GM03348 (cell line): ENCODE measurements around the gene F7.
"Not testable (repeated sequence)": the region's sequence is repeated elsewhere in the genome, so short reads cannot be mapped to it uniquely, and the experiment has no call there.

ENCODE experiments used
- DNase-seq: peaks from one replicate; pipeline ENCODE4 v3.0.0; 2012; ENCODE audit warnings: low spot score

F7 gene

DNA sequence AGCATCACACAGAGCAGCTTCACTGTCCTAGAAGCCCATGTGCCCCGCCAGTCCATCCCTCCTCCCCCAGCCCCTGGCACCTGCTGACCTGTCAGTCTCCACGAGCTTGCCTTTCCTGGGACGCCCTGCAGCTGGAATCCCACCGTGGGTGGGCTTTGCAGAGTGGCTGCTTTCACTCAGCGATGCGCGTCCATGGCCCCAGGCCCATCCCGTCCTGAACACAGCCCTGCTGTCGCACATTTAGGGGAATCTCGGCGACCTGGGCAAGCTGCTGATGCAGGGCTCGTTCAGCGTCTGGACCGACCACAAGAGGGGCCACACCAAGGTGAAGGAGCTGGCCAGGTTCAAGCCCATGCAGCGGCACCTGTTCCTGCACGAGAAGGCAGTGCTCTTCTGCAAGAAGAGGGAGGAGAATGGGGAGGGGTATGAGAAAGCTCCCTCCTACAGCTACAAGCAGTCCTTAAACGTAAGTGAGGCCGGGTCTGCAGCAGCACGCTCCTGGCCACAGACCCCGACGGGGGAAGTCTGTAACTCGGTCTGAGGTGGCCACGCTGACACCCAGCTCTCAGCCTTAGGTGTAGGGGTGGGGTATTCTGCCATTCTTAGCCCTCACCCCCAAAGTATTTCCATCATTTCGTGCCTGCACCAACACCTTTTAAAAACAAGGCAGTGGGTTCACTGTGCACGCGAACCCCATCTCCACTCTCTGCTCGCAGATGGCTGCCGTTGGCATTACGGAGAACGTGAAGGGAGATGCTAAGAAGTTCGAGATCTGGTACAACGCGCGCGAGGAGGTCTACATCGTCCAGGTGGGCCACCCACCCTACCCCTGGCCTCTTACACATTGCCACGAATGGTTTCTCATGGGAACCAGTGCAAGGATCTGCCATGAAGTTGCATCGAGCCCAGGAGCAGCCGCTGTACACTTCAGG, 18.3 kb upstream of the F7 start:
- DNase-seq, result no peak

DNA sequence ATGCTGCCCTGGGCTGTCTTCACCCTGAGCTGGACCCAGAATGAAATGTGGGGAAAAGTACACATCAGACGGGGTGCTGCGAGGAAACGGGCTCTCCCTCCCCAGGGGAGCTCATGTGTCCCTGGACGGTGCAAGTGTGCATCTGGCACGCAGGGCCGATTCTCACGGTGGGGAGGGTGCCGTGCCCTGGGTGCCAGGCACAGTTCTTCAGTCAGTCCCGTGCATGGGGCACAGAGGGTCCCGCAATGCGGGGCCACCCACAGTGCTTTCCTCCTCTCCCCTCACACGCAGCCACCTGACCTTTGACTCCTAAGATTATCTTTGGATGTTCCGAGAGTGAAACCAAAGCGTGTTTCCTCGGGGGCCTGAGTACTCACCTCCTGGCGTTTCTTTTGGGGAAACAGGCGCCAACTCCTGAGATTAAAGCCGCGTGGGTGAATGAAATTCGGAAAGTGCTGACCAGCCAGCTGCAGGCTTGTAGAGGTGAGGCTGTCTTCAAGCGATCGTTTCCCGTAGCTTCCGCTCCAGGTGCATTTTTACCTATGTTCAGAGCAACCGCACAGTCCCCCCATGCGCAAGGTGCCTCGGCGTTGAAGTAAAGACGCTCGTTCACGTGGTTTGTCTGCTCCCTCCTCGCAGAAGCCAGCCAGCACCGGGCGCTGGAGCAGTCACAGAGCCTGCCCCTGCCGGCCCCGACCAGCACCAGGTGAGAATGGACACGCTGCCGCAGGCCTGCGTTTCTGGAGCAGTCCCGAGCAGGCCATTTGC, 17.5 kb upstream of the F7 start:
- DNase-seq, result no peak

DNA sequence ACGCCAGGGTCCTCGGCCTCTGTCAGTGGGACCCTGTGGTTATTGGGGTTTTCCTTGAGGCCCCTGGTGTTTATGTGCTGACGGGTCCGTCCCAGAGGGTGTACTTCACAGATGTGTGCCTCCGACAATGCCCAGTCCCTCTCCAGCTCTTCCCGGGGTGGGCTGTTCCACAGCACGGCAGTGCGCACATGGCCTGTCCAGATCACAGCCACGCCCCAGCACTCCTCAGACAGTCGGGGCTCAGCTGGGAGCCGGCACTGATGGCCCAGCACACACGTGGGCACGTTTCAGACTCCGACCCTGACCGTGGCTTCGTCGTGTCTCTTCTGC, 16.9 kb upstream of the F7 start:
- DNase-seq, result no peak

DNA sequence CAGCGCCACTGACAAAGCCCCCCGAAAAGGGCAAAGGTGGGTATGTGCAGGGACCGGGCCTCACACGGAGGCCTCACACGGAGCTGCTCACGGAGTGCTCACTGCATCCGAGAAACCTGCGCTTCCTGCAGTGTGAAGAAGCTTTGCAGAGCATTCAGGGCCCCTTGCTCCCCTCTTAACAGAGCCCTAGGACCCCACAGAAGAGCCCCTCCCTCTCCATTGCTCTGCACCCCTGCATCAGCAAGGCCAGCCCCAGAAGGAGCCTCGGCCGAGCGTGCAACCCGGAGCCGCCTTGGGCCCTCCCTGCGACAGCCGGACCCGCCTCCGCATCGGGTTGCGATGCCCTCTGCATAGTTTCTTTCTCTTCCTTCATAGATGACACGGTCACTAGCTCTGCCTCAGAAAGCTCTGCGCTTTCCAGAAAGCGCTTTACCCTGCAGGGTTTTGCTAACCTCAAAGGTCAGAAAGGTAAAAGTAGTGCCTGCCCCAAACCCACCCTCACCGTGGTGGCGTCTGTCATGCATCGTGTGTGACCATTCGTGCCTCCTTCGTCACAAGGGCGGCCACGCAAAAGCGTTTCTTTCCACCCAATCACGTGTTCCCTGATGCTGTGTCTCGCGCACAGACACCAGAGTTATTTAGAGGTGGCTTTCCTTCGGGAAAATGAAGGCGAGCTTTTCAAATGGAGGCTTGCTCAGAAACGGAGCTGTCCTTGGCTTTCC, 15.7 kb upstream of the F7 start:
- DNase-seq, result no peak

DNA sequence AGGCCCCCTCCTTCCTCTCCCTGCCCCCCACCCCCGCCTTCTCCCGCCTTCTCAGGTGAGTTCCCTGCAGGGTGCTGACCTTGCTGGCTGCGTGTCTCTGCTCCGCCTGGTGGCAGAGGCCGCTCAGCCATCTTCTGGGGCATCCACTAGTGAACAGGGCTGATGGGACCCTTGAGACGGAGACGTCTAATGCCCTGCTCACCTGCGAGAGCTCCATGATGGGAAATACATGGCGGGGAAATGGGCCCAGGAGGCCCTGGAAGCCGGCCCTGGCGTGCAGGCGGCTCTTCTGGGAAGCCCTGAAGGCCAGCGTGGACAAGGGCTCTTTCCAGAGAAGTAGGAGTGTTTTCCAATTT, 15.2 kb upstream of the F7 start:
- DNase-seq, result no peak

DNA sequence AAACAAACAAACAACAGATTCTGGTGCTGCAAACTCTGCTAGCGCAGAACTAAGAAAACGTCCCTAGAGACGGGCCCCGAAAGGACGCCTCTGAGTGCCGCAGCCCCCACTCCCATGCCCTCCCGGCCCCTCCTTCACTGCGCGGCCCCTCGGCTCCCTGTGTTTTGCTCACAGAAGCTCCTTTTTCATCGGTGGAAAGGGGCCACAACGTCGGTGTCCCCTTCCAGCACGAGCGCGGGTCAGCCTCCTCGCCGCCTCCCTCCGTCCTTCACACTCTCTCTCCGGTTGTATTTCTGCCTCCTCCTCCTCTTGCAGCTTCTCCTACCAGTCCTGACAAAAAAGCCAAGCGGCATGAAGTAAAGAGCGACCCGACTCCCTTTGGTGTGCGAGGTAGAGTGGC, 14.8 kb upstream of the F7 start:
- no peak for DNase-seq

DNA sequence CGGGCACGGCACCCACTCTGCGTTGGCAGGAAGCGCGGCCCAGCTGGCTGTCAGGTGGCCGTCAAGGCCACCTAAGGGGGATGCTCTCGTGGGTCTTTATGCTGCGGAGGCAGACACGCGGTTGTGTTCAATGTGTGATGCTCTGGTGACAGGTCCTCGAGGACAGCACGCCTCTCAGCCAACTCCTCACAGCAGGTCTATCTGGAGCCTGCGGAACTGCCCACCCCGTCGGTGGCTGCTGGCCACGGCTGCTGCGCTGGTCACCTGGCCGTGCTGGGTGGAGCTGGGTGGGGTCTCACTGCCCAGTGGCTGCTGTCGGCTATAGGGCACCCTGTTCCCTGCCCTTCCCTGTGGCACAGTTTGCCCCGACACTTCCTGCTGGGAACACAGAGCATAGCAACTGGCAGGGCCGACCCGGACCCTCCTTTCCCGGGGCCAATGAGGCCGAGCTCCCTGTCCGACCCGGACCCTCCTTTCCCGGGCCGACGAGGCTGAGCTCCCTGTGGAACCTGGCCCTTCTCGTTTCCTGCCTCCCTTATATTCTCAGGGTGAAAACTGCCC, 14.3 kb upstream of the F7 start:
- no peak for DNase-seq

DNA sequence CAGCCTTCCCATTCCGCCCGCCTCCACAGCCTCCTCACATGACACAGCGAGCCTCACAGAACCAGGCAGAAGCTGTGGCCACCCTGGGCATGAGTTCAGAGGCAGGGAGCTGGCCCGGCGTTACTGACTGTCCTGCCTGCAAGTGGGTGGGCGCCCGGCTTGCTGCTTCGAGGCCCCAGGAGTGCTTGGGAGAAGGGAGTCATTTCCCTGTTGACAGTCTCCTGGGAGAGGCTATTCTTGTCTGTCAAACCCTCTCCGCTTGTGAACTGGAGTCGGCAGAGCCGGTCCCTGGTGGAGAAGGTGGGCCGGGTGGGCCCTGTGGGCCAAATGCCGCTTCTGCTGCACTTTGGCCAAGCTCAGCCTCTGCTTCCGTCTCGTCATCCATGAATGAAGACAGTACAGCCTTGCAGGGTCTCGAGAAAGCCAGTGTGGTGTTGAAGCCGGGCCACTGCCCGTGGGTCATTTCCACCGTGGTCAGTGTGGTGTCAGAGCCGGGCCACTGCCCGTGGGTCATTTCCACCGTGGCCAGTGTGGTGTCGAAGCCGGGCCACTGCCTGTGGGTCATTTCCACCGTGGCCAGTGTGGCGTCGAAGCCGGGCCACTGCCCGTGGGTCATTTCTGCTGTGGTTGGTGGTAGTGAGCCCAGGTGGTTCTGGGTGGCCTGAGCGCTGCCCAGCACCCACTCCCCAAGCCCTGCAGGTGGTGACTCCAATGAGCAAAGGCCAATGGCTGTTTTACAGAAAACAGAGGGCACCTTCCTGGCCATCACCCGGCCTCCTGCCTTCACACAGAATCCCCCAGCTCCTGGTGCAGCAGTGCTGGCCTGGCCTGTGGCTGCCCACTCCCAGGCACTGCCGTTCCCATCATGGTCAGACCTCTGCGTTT, 13.5 kb upstream of the F7 start:
- DNase-seq, result no peak

DNA sequence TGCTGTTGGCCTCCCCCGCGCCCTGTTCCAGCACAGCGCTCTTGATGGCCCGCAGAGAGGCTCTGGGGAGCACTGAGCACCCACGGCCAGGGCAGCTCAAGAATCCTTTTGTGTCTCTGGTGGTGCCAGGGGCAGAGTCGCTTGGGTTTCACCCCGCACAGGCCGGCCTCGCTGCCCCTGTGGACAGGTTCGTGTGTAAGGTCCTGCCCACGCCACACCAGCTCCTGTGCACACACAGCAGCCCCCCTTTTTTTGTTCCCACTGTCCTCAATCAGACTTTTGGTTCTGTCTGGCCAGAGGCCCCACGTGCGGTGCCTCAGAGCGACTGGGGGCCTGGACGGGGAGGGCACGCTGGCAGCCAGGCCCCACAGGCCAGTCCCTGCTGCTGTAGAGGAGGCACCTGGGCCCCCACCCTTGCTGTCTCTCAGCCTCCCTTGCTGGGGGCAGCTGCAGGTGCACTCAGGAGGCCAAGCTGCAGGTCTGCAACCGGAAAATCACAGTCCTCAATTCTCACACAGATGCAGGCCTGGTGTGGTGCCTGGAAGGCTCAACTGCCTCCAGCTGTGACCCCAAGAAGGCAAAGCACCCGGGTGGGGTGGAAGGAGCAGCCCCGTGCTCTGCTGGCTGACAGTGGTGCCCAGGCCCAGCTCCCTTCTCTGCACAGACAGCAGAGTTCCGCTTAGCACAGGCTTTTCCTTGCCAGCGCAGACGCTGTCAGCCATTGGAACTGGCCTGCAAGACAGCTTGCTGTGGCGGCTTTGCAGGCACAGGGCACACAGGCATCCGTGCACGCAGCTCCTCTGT, 12.6 kb upstream of the F7 start:
- no peak for DNase-seq

DNA sequence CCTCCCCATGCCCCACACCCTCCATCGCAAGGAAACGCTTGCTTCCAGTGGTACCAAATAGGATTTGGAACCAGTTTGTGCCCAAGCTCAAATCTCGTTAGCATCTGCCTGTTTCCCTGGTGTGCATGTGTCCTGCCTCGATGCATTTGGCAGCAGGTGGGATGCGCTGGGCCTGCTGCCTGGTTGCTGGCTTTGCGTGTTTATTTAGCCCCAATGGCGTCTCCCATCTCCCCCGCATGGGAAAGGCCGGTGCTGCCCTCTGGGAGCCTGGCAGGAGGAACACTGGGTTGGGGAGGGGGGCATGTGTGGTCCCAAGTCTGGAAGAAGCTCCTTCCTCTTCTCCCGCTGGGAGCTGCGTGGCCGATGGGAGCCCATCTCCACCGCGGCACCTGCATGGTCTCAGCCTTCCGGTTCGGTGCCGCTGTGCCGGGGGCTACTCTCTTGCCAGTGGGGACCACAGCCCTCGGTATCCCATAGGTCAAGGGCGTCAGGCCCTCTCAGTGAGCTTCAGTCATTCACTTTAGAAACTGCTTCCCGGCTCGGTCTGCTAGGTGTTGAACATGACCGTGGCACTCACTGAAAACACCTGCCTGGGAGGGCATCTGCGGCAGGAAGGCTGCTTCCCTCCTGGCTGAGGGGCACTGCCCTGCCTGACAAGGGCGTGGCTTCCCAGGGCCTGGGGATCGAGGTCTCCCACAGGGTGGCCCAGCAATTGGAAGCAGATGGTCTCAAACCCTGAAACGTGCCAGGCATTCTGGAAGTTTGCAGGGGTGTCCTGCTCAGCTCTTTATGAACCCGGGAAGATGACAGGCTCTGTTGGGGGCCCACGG, 11.8 kb upstream of the F7 start:
- no peak for DNase-seq

DNA sequence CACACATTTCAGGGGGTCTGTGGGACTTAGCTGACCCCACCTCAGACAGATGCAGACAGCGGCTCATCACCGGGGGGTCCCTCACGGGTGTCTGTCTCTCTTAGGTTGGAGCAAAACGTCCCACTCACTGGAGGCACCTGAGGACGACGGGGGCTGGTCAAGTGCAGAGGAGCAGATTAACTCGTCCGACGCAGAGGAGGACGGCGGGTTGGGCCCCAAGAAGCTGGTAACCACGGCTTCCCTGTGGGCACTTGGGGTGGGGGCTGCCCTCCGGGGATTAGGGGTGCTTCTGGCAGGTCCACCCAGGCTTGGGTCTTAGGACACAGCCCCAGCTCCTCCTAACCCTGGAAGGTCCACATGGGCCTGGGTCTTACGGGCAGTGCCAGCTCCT, 11.2 kb upstream of the F7 start:
- DNase-seq, result no peak

DNA sequence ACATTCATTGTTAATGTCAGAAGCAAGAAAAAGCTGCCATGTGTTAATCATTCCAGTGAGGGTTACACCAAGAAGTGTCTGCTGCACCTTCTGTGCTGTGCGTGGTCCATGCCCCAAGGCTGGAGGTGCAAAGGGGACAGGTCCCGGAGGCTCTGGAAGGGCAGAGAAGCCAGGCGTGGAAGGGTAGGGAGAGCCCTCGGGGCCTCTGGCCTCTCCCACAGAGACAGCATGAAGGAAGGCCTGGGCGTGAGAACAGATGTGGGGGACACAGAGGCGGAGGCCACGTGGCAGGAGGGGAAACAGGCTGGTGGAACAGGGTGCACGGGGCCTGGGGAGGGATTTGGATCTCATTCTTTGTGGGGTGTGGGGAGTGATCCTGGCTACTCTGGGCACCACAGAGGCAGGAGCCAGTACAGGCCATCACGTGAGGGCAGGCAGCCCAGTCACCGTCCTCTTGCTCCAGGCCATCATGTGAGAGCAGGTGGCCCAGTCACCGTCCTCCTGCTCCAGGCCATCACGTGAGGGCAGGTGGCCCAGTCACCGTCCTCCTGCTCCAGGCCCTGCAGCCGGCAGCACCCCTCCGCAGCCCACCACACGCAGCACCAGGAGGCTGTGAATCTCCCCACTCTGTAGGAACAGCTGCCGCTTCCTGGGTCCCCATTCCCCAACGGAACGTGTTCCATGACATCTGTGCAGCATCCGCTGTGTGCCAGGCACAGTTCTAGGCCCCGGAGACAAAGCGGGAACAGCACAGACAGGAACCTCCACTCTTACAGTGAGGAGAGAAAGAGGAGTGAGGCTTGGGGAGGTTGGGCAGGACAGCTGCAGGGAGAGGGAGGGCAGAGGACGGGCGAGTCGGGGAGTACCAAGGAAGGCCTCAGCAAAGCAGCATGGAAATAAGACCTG, 10.2 kb upstream of the F7 start:
- no peak for DNase-seq

DNA sequence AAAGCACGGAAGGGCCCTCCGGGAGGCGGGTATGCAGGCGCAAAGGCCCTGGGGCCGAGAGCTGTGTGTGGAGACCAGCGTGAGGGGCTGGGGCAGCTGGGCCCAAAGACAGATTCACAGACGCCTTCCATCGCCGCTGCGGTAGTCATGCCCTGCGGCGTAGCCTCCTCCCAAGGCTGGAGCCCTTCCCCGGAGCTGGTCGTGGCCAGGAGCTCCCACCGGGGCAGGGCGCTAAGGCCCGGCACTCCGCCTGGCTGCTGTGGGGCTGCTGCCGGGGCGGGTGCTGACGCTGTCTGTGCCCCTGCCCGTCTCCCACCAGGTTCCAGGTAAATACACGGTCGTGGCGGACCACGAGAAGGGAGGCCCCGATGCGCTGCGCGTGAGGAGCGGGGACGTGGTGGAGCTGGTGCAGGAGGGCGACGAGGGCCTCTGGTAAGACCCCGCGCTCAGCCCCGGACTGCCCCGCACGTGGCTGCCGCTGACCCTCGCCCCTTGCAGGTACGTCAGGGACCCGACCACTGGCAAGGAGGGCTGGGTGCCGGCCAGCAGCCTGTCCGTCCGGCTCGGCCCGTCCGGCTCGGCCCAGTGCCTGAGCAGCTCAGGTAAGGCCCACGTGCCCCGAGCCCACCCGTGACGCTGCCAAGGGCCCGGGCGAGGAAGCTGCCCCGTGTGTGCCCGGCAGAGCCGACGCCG, 9.4 kb upstream of the F7 start:
- DNase-seq, result no peak

DNA sequence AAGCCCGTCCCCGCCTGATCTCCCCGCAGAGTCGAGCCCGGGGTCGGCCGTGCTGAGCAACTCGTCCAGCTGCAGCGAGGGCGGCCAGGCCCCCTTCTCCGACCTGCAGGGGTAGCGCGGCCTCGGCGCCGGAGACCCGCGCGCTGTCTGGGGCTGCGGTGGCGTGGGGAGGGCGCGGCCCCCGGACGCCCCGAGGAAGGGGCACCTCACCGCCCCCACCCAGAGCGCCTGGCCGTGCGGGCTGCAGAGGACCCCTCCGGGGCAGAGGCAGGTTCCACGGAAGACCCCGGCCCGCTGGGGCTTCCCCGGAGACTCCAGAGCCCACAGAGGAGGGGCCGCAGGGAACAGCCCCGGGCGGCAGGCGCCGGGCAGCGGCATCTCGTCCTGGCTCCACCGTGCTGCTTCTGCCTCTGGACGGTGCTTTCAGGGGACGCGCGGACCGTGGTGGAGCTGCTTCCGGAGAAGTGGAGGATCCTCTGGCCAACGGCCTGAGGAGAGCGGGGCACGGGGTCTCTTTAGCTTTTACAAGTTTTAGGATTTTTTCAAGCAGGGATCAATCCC, 8.8 kb upstream of the F7 start:
- no peak for DNase-seq

DNA sequence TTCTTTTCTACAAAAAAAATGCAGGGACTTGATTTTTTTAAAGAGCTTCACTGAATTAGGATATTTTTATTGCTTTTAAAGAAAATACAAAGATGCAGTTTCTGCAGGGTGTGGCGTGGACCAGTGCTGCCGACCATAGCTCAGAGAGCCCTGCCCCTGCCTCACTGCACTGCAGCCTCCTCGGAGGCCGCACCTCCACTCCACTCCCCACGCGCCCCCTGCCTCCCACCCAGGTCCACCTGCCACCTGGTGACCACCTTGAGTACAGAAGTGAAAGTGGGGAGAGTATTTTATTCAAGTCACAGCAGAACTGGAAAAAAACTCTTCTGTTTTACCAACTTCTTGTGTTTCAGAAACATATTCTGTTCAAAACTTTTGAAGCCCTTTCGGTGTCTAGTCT, 7.9 kb upstream of the F7 start:
- no peak for DNase-seq

DNA sequence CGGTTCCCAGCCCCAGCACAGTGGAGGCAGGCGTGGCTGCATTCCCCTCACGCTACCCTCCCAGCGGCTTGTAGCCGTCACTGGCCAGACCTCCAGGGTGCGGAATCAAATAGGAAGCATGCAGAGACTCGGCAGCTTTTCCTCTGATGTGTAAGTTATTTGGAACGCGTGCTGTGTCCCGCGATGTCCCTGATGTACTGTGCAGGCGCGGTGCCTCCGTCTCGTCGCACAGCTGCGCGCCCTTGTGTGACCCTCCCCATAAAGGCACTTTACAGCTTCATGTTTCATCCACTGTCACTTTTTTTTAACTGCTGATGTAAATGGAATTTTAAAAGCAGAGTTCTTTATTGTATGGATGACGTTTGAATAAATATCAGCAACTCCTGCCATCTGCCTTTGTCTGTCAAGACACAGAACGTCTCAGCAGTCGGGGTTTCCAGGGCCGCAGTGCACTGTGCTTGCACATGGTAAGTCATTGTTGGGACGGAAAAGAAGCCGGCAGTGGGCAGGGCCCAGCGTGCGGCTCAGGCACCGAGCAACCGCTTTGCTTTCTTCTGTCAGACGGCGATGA, 7.3 kb upstream of the F7 start:
- DNase-seq, result peak; percentile 79

DNA sequence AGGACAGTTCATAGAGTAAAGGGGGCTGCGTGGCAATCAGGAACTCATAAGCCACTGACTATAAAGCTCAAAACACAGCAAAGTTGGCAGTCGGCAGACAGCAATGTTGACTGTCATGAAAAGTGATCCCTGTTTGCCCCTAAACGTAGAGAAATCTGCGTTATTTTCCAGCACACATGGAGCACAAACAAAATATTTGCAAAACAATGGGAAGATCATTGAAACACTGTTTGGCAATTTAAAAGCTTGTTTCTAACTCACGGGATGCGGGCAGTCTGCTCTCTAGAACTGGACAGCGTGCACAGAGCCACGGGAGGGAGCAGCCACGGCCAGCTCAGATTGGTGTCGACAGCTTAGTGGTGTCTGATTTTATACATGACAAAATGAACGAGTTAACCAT, 6.4 kb upstream of the F7 start:
- no peak for DNase-seq

DNA sequence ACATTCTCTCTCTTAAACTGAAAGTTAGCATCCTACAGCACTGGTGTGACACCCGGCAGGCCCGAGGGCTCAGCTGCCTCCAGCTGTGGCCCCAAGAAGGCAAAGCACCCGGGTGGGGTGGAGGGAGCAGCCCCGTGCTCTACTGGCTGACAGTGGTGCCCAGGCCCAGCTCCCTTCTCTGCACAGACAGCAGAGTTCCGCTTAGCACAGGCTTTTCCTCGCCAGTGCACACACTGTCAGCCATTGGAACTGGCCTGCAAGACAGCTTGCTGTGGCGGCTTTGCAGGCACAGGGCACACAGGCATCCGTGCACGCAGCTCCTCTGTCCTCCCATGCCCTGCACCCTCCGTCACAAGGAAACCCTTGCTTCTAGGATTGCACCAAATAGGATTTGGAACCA, 3.3 kb upstream of the F7 start:
- DNase-seq, result not testable (repeated sequence)
